PC-9 (cell line): Measurements from ENCODE around the gene SYNGR2. TPM values are rescaled to one million over a fixed set of nuclear protein-coding genes. Genes with fewer than 3 reads are reported as not detected.

ENCODE experiments used
- BruUV-seq: library from RNA; stranded (reverse); fragments of 400-500 nt; replicated peaks from 2 replicates; lab custom pipeline; 2021; lab: Mats Ljungman, UMichigan
- CTCF ChIA-PET: fragments of 300-600 bp; sonication (Branson Sonifier 250); formaldehyde crosslinking; loops from one replicate; lab custom pipeline; 2022; ENCODE audit warnings: antibody characterized with exemption; lab: Charles Lee
- POLR2A ChIA-PET: fragments of 300-600 bp; sonication (Branson Sonifier 250); formaldehyde crosslinking; loops from one replicate; lab custom pipeline; 2022; ENCODE audit warnings: antibody characterized with exemption; ENCODE audit not compliant: unreplicated experiment; lab: Charles Lee
- DNase-seq, 2 experiments: peaks; one replicate each; pipeline versions ENCODE4 v3.0.0 to v3.0.0-alpha.2; 2015 to 2022; ENCODE audit warnings: mixed read lengths in 1 of 2
- H2AFZ ChIP-seq: fragments of 200-600 bp; sonication (generic); 2 replicates; pipeline ENCODE4 v1.8.1; 2017; ENCODE audit warnings: antibody characterized with exemption
- H3F3A ChIP-seq: fragments of 200-600 bp; sonication (generic); 2 replicates; pipeline ENCODE4 v1.8.1; 2017; ENCODE audit warnings: antibody characterized with exemption, mild to moderate bottlenecking, low read depth; ENCODE audit not compliant: insufficient read depth
- H3K27ac ChIP-seq: fragments of 200-600 bp; sonication (generic); 2 replicates; pipeline ENCODE4 v1.6.1; 2016; ENCODE audit warnings: mixed run types
- H3K27me3 ChIP-seq: fragments of 200-600 bp; sonication (generic); 2 replicates; pipeline ENCODE4 v1.6.1; 2016; ENCODE audit warnings: low read depth, mixed run types; ENCODE audit not compliant: insufficient read depth
- H3K36me3 ChIP-seq: fragments of 200-600 bp; sonication (generic); 2 replicates; pipeline ENCODE4 v1.6.1; 2016; ENCODE audit warnings: low read depth, mixed run types
- H3K4me1 ChIP-seq: fragments of 200-600 bp; sonication (generic); replicated peaks from 2 replicates; pipeline ENCODE4 v1.6.1; 2016; ENCODE audit warnings: mixed run types; ENCODE audit not compliant: insufficient read depth
- H3K4me2 ChIP-seq: fragments of 200-600 bp; sonication (generic); 2 replicates; pipeline ENCODE4 v1.6.1; 2017; ENCODE audit warnings: mixed run types
- H3K4me3 ChIP-seq: fragments of 200-600 bp; sonication (generic); 2 replicates; pipeline ENCODE4 v1.6.1; 2016; ENCODE audit warnings: mixed run types
- H3K79me2 ChIP-seq: fragments of 200-600 bp; sonication (generic); 2 replicates; pipeline ENCODE4 v1.6.1; 2017; ENCODE audit warnings: low read depth, mixed run types
- H3K9me2 ChIP-seq: fragments of 200-600 bp; sonication (generic); 2 replicates; pipeline ENCODE4 v1.8.1; 2017; ENCODE audit warnings: mild to moderate bottlenecking; ENCODE audit not compliant: insufficient read depth
- H3K9me3 ChIP-seq: fragments of 200-600 bp; sonication (generic); 2 replicates; pipeline ENCODE4 v1.8.1; 2016; ENCODE audit warnings: low read depth; ENCODE audit not compliant: insufficient read depth
- H4K20me1 ChIP-seq: fragments of 200-600 bp; sonication (generic); 2 replicates; pipeline ENCODE4 v1.8.1; 2017; ENCODE audit not compliant: insufficient read depth
- EZH2 ChIP-seq: fragments of 200-600 bp; sonication (generic); IDR thresholded peaks from 2 replicates; pipeline ENCODE4 v1.8.0; 2017; ENCODE audit warnings: antibody characterized with exemption, low read depth
- intact Hi-C: fragments of 100-400 bp; cut with micrococcal nuclease; formaldehyde crosslinking; loops from one replicate; pipeline ENCODE4 v1.10.0; 2022; ENCODE audit not compliant: unreplicated experiment
- total RNA-seq: library from RNA; stranded (reverse); gene quantifications from 2 replicates; pipeline ENCODE4 v1.2.3, GENCODE V29; 2021
- TF ChIP-seq, protein P1 (sequence below): fragments of 200-600 bp; sonication (generic); conservative IDR thresholded peaks from 2 replicates; pipeline ENCODE4 v1.6.1; 2017; ENCODE audit warnings: mixed run types, antibody characterized with exemption, mild to moderate bottlenecking, moderate library complexity

The SYNGR2 gene
- total RNA-seq, 1 experiment from 2014 or later, result 91.9 TPM

DNA sequence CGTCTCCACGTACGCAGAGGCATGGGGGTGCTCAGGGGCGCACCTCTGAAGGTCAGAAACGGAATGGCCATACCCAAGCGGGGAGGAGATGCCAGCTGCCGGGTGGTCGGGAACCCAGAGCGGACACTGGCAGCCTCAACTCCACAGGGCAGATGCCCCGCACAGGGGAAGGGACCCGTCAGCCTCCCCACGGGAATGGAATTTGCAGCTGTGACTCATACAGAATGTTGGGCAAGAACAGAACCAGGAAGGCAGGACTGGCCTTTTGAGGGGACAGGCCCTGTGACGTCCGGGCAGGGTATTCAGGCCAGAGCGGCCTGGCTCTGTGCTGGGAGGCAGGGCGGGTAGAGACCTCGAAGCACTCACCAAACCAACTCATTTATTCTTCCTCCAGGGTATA is 11.0 kb downstream of the SYNGR2 start:
- Histone ChIP-seq H3K9me2 (no peaks in the 10 kb centered on the region), H2AFZ (no peak overlapping the region), H3K79me2 (no peaks in the 10 kb centered on the region), H4K20me1 (no peaks in the 10 kb centered on the region), H3K9me3 (no peaks in the 10 kb centered on the region), H3K36me3 (no peaks in the 10 kb centered on the region), H3K27me3 (no peaks in the 10 kb centered on the region), H3F3A (peaks cover 6% of the 10 kb centered on the region; the same call in 1 of the 2 replicates), H3K4me1 (no peaks in the 10 kb centered on the region), H3K4me2 (no peak overlapping the region), H3K4me3 (no peak overlapping the region), H3K27ac (no peak overlapping the region)
- intact Hi-C loops, result no loop called here
- TF ChIP-seq, protein P1, sequence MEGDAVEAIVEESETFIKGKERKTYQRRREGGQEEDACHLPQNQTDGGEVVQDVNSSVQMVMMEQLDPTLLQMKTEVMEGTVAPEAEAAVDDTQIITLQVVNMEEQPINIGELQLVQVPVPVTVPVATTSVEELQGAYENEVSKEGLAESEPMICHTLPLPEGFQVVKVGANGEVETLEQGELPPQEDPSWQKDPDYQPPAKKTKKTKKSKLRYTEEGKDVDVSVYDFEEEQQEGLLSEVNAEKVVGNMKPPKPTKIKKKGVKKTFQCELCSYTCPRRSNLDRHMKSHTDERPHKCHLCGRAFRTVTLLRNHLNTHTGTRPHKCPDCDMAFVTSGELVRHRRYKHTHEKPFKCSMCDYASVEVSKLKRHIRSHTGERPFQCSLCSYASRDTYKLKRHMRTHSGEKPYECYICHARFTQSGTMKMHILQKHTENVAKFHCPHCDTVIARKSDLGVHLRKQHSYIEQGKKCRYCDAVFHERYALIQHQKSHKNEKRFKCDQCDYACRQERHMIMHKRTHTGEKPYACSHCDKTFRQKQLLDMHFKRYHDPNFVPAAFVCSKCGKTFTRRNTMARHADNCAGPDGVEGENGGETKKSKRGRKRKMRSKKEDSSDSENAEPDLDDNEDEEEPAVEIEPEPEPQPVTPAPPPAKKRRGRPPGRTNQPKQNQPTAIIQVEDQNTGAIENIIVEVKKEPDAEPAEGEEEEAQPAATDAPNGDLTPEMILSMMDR, result no peak
- TF ChIP-seq EZH2, result no peak
- DNase-seq, result peak; percentile 31 to 58
- CTCF ChIA-PET, result no interaction called here
- BruUV-seq, result no TSS peak
- POLR2A ChIA-PET, result interaction anchor here (0.6 kb wide), 1 partner anchor 191 kb away, joined by 3 read pairs; no protein-coding TSS in a partner anchor

DNA sequence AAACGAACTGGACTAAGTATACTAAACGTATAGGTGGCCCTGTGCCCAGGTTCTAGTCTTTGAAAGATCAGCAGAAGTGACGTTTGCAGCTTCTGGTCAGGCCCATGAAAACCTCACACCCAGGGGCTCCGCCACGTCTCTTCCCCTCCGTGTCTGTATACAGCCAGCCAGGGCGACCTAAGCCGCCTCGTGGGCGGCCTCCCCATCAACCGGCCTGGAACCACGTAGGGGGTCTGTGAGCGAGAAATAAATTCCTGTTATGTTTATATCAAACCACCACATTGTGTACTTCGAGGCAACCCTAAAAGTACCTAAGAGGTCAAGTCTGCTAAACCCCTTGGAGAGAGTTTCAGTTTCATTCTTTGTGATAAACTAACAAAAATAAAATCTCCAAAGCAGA is 11.7 kb downstream of the SYNGR2 start:
- no peak overlapping the region for H3K4me2 ChIP-seq
- peaks cover 6% of the 10 kb centered on the region; the same call in 1 of the 2 replicates for H3F3A ChIP-seq
- H3K9me3 ChIP-seq, result no peaks in the 10 kb centered on the region
- POLR2A ChIA-PET, result interaction anchor here (0.6 kb wide), 1 partner anchor 190 kb away, joined by 3 read pairs; no protein-coding TSS in a partner anchor
- H3K4me1 ChIP-seq, result no peaks in the 10 kb centered on the region
- H3K4me3 ChIP-seq, result no peak overlapping the region
- intact Hi-C loops, result no loop called here
- TF ChIP-seq, protein P1, result no peak
- no peak for TF ChIP-seq EZH2
- no peak overlapping the region for H2AFZ ChIP-seq
- no TSS peak for BruUV-seq
- H3K79me2 ChIP-seq, result no peaks in the 10 kb centered on the region
- no peak overlapping the region for H3K27ac ChIP-seq
- CTCF ChIA-PET, result no interaction called here
- H3K27me3 ChIP-seq, result no peaks in the 10 kb centered on the region
- H3K36me3 ChIP-seq, result no peaks in the 10 kb centered on the region
- H3K9me2 ChIP-seq, result no peaks in the 10 kb centered on the region
- no peak for DNase-seq
- H4K20me1 ChIP-seq, result no peaks in the 10 kb centered on the region

DNA sequence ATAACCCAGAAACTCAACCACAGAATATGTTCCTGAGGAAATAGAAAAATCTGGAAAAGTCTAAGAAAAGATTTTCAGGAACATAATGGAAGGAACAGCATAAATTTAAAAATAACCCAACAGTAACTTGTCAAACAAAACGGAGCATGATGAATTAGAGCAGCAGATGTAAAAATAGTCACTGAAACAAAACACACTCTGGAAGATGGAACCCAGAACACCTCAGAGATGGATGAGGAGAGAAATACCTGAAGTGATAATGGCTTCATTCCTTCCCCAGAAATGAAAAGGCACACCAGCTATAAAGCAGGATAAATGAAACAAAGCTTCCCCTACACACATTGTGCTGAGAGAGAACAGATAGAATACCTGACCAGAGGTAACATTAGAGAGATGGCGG is 12.1 kb downstream of the SYNGR2 start:
- Histone ChIP-seq H3K27ac (no peak overlapping the region), H3K9me3 (no peaks in the 10 kb centered on the region), H3F3A (peaks cover 6% of the 10 kb centered on the region; the same call in 1 of the 2 replicates), H3K79me2 (0 out of 2 replicates have a peak, but pooled peaks cover 1% of the 10 kb centered on the region), H3K4me2 (no peak overlapping the region), H3K4me1 (no peaks in the 10 kb centered on the region), H3K36me3 (no peaks in the 10 kb centered on the region), H3K9me2 (no peaks in the 10 kb centered on the region), H3K27me3 (no peaks in the 10 kb centered on the region), H4K20me1 (no peaks in the 10 kb centered on the region), H3K4me3 (no peak overlapping the region), H2AFZ (no peak overlapping the region)
- DNase-seq, result no peak
- TF ChIP-seq EZH2, result no peak
- CTCF ChIA-PET, result no interaction called here
- POLR2A ChIA-PET, result no interaction called here
- BruUV-seq, result no TSS peak
- intact Hi-C loops, result no loop called here

DNA sequence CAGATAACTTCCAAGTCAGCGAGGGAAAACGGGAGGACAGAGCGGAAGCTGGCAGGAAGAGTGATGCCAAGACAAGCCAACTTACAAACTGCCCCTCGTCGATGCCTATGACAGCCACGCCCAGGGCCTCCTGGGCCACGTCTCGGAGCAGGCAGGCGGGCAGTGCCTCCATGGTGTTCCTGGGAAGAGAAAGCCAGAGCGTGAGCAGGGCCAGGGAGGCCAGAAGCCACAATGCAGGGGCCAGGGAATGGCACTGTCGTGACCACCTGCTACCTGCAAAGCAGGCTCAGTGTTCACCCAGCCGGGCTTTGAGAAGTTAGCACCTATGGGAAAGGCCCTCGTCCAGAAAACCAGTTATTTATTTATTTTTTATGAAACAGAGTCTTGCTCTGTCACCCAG is 14.1 kb downstream of the SYNGR2 start:
- no peak for TF ChIP-seq EZH2
- TF ChIP-seq, protein P1, result no peak
- Histone ChIP-seq H3F3A (peaks cover 6% of the 10 kb centered on the region; the same call in 1 of the 2 replicates), H3K79me2 (peaks cover 9% of the 10 kb centered on the region; the same call in 1 of the 2 replicates), H3K4me2 (no peak overlapping the region), H3K4me1 (peaks cover 4% of the 10 kb centered on the region), H4K20me1 (no peaks in the 10 kb centered on the region), H3K9me3 (no peaks in the 10 kb centered on the region), H3K27ac (no peak overlapping the region), H2AFZ (no peak overlapping the region), H3K9me2 (no peaks in the 10 kb centered on the region), H3K27me3 (no peaks in the 10 kb centered on the region), H3K4me3 (no peak overlapping the region), H3K36me3 (no peaks in the 10 kb centered on the region)
- POLR2A ChIA-PET, result interaction anchor here (0.7 kb wide), 1 partner anchor 38 kb away, joined by 4 read pairs; no protein-coding TSS in a partner anchor
- CTCF ChIA-PET, result interaction anchor here (0.6 to 0.7 kb wide), 2 partner anchors 37 to 597 kb away, joined by 4 to 9 read pairs; no protein-coding TSS in a partner anchor
- BruUV-seq, result no TSS peak
- DNase-seq, result no peak
- intact Hi-C loops, result no loop called here
